Dendritic cell treated with granulocyte-macrophage colony-stimulating factor and Interleukin-4, amounts not matched to agents 40 ng/mL and 50 ng/mL, for 4 days (primary cell): ENCODE results near the gene XPC.
A peak's percentile ranks its signal among the peaks of the same experiment; 100 is the strongest.
"Not testable (repeated sequence)": the region's sequence is repeated elsewhere in the genome, so short reads cannot be mapped to it uniquely, and the experiment has no call there.

Experiments
- H3K27ac Mint-ChIP-seq: one replicate; pipeline ENCODE4 v1.8.0; 2022; ENCODE audit warnings: mild to moderate bottlenecking, mixed read lengths
- H3K27me3 Mint-ChIP-seq: one replicate; pipeline ENCODE4 v1.8.0; 2022; ENCODE audit warnings: mild to moderate bottlenecking, mixed read lengths
- H3K36me3 Mint-ChIP-seq: one replicate; pipeline ENCODE4 v1.8.0; 2022; ENCODE audit warnings: low read depth, mixed read lengths
- H3K4me1 Mint-ChIP-seq: one replicate; pipeline ENCODE4 v1.8.0; 2022; ENCODE audit warnings: low read depth, mixed read lengths
- H3K4me3 Mint-ChIP-seq: one replicate; pipeline ENCODE4 v1.8.0; 2022; ENCODE audit warnings: mild to moderate bottlenecking, moderate library complexity, mixed read lengths
- H3K9me3 Mint-ChIP-seq: one replicate; pipeline ENCODE4 v1.8.0; 2022; ENCODE audit warnings: mixed read lengths
- intact Hi-C: fragments of 100-400 bp; cut with micrococcal nuclease; formaldehyde crosslinking; loops from one replicate; pipeline ENCODE4 v1.15.0; 2022

XPC gene

GRCh38 chr3:14126017-14126886, 52.1 kb downstream of the XPC start:
- Mint-ChIP-seq H3K27me3 (no peaks in the 10 kb centered on the region), H3K4me1 (peaks cover 59% of the 10 kb centered on the region)

DNA sequence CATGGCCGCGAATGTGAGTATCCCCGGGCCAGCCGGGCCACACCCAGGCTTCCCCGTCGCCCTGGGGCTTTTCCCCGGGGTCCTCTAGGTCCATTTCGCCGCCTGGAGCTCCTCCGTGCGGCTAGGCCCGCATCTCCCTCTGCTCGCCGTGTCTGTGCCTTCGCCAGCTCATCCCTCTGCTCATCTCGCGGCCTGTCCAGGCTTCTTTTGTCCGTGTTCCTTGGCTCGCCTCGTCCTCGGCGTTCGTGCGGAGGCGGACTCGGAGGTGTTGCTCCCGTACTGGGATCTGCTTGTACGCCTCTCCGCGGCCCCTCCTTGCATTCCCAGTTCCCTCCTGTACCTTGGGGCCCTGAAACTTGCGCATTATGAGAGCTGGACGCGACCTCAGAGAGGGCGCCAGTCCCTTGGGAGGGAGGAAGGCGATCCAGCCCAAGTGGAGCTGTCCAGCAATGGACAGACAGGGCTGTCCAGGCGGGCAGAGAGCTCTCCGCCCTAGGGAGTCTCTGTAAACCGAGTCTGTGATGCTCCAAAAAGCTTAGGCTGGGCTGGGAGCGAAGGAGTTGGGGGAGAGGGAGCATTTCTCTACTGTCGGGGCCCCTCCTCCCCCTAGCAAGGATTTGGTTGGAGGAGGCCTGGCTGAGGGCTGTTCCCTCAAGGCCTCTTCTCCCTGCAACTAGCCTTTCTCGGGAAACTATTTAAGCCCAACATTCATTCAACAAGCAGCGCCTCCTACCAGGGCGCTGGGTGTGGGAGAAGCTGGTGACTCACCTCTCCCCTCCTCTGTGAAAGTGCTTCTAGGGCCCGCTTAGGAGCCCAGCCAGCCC, 53.0 kb downstream of the XPC start:
- H3K4me3 Mint-ChIP-seq, result peak overlapping the region; percentile 99
- no peaks in the 10 kb centered on the region for H3K9me3 Mint-ChIP-seq
- H3K27me3 Mint-ChIP-seq, result no peaks in the 10 kb centered on the region
- intact Hi-C loops, result loop anchor here (1.0 to 10.0 kb wide), 3 partner anchors 19 to 525 kb away; partner anchors contain the start of gene CCDC174
- H3K27ac Mint-ChIP-seq, result peak overlapping the region; percentile 97
- H3K4me1 Mint-ChIP-seq, result peaks cover 61% of the 10 kb centered on the region
- peaks cover 70% of the 10 kb centered on the region for H3K36me3 Mint-ChIP-seq

More at GRCh38 chr3:14126017-14126886, 52.1 kb downstream of the XPC start:
- peak overlapping the region; percentile 97 for H3K27ac Mint-ChIP-seq
- H3K4me3 Mint-ChIP-seq, result peak overlapping the region; percentile 99
- H3K36me3 Mint-ChIP-seq, result peaks cover 70% of the 10 kb centered on the region
- intact Hi-C loops, result loop anchor here (10.0 kb wide), 1 partner anchor 231 kb away; no protein-coding TSS in a partner anchor
- no peaks in the 10 kb centered on the region for H3K9me3 Mint-ChIP-seq

DNA sequence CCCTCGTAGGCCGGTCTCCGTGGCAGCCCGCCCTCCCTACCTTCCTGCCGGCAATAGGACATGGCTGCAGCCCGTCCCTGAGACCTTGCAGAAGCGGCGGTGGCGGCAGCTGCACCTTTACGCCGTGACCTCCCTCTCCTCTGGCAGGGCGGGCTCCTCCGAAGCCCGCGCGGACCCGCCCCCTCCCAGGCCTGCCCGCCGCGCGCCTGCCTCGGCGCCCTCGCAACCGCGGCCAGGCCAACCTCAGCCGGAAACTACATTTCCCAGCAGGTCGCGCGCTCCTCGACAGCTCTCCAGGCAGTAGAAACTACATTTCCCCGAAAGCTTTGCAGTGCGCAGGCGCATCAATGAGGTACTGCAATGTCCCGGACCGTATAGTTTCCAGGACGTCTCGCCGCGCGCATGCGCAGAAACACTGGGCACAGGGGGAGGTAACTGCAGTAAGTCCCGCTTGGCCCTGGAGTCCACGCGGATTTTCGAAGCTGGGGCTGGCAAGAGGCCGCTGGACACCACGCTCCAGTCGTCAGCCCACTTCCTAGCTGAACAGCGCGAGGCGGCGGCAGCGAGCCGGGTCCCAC, 53.7 kb downstream of the XPC start, which contains the start of the genes CHCHD4 and TMEM43:
CHCHD4 (minus strand) TSS at position 256 of the 578 bp plus-strand sequence; CDS start at position 62, 194 bp downstream.
TMEM43 (plus strand) TSS at position 438 of the 578 bp plus-strand sequence. CDS start 142 bp downstream, outside the sequence.
- Mint-ChIP-seq H3K27me3 (no peaks in the 10 kb centered on the region), H3K9me3 (no peaks in the 10 kb centered on the region), H3K4me1 (peaks cover 68% of the 10 kb centered on the region), H3K27ac (peak within 1 kb of the TSS; percentile 97), H3K4me3 (peak within 1 kb of the TSS; percentile 99), H3K36me3 (peaks cover 70% of the 10 kb centered on the region)
- intact Hi-C loops, result loop anchor here (1.0 to 10.0 kb wide), 6 partner anchors 20 to 823 kb away; partner anchors contain the start of genes CCDC174, LSM3, NR2C2 and XPC

DNA sequence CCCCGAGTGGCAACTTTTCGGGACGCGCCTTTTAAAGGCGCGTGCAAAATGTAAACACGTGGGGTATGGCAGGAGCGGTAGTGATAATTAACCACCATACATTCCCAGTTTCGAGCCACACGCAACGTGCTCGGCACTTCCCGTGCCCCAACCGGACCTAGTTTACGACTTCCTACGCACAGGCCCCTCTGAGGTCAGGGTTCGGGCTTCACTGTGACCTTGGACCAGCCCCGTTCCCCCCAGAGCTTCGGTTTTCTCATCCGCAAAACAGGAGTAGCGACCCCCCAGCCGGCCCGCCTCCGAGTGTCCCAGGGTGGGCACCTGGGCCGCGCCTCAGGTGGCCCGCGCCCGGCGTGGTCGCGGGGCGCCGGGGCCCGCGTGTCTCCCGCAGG, 54.2 kb downstream of the XPC start:
- intact Hi-C loops, result loop anchor here (1.0 to 10.0 kb wide), 5 partner anchors 33 to 823 kb away; partner anchors contain the start of genes CCDC174, LSM3, NR2C2 and XPC
- peaks cover 67% of the 10 kb centered on the region for H3K36me3 Mint-ChIP-seq

DNA sequence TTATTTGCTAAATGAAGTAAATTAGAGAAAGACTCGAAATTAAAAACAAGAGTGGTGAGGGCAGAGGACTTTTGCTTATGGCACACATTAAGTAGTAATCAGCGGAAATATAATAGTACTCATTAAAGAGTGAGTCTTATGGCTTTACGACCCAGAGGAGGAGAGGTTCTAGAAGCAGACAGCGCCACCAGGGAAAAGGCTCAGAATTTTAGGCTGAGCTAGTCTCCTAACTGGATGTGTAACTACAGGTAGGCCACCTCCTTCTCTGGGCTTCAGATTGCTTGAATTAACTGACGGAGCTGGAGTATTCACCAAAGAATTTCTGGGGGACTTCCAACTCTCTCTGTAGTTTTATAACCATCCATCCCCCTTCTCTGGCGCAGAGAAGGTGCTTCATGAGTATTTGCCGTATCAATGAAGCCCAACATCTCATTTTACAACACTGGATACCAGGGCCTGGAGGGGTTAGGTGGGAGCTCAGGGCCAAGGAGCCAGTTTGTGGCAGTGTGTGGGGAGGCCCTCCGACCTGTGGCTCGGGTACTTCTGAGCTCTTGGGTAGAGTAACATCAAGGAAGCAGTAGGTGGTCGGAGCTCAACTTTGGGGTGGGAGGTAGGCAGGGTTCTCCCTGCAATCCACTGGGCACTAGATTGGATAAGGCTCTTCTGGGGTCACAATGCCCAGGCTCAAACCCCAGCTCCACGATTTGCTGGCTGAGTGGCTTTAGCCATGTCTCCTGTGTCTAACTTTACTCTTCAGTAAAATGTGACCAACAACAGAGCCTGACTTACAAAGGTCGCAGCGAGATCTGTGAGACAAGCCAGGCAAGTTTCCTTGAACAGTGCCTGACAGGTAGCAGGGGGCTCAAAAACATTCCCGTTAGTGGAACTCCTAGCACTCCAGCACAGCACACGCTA, 54.8 kb downstream of the XPC start:
- peak overlapping the region; percentile 97 for H3K27ac Mint-ChIP-seq
- H3K4me1 Mint-ChIP-seq, result peaks cover 69% of the 10 kb centered on the region
- no peaks in the 10 kb centered on the region for H3K27me3 Mint-ChIP-seq
- H3K4me3 Mint-ChIP-seq, result peak overlapping the region; percentile 99
- H3K9me3 Mint-ChIP-seq, result no peaks in the 10 kb centered on the region
- intact Hi-C loops, result loop anchor here (1.0 to 10.0 kb wide), 5 partner anchors 34 to 824 kb away; partner anchors contain the start of genes CCDC174, LSM3, NR2C2 and XPC
- H3K36me3 Mint-ChIP-seq, result peaks cover 61% of the 10 kb centered on the region

More for the DNA sequence above, 54.2 kb downstream of the XPC start:
- H3K9me3 Mint-ChIP-seq, result no peaks in the 10 kb centered on the region
- H3K27ac Mint-ChIP-seq, result peak overlapping the region; percentile 97
- peaks cover 70% of the 10 kb centered on the region for H3K4me1 Mint-ChIP-seq
- H3K4me3 Mint-ChIP-seq, result peak overlapping the region; percentile 99
- H3K27me3 Mint-ChIP-seq, result no peaks in the 10 kb centered on the region

DNA sequence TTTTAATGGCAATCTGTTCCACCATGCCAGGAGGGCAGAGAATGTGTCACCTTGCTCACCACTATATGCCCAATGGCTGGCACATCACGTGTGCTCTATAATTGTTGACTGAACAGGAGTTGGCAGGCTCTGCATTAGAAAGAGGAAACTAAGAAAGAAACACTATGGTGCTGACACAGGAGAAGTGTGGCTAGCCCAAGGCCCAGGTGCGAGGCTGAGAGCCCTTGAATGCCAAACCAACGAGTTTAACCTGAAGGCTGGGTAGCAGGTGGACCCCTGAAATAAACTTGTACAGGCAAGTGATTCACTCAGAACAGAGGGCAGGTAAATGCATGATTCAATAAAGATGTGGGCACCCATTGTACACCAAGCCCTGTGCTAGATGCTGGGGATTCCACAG, 56.1 kb downstream of the XPC start:
- H3K9me3 Mint-ChIP-seq, result no peaks in the 10 kb centered on the region
- H3K27ac Mint-ChIP-seq, result peak overlapping the region; percentile 9
- no peak overlapping the region for H3K4me3 Mint-ChIP-seq
- intact Hi-C loops, result loop anchor here (5.0 to 10.0 kb wide), 3 partner anchors 35 to 825 kb away; partner anchors contain the start of gene NR2C2
- peaks cover 59% of the 10 kb centered on the region for H3K36me3 Mint-ChIP-seq
- H3K4me1 Mint-ChIP-seq, result peaks cover 57% of the 10 kb centered on the region
- no peaks in the 10 kb centered on the region for H3K27me3 Mint-ChIP-seq

DNA sequence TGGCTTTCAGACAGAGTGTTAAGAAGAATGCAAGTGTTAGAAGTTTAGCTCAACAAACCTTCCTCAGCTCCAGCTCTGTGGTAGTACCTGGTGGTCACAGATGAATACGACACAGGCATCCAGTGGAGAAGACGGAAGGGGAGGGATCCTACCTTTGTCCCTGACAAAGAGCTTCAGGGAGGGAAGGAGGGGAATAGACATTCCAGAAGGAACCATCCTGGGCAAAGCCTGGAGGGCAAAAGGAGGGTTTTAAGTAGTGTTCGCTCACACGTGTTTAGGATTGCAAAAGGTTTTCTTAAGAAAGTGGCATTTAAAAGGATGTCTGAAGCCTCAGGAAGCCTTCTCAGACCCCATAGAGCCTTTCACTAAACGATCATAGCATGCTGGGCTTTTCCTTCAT, 56.5 kb downstream of the XPC start:
- Mint-ChIP-seq H3K4me3 (no peak overlapping the region), H3K36me3 (peaks cover 61% of the 10 kb centered on the region)
- intact Hi-C loops, result loop anchor here (5.0 to 10.0 kb wide), 3 partner anchors 35 to 825 kb away; partner anchors contain the start of gene NR2C2

GRCh38 chr3:14120921-14121448, 57.4 kb downstream of the XPC start:
- intact Hi-C loops, result loop anchor here (5.0 to 10.0 kb wide), 3 partner anchors 36 to 826 kb away; partner anchors contain the start of gene NR2C2
- not testable (repeated sequence) for H3K27ac Mint-ChIP-seq, H3K9me3 Mint-ChIP-seq, H3K4me3 Mint-ChIP-seq, H3K27me3 Mint-ChIP-seq
- Mint-ChIP-seq H3K36me3 (peaks cover 70% of the 10 kb centered on the region), H3K4me1 (peaks cover 44% of the 10 kb centered on the region)

More for the DNA sequence above, 56.5 kb downstream of the XPC start:
- Mint-ChIP-seq H3K27me3 (no peaks in the 10 kb centered on the region), H3K27ac (no peak overlapping the region), H3K4me1 (peaks cover 52% of the 10 kb centered on the region), H3K9me3 (no peaks in the 10 kb centered on the region)

GRCh38 chr3:14120111-14120920, 58.1 kb downstream of the XPC start:
- Mint-ChIP-seq H3K9me3 (no peaks in the 10 kb centered on the region), H3K4me3 (no peak overlapping the region), H3K4me1 (peaks cover 37% of the 10 kb centered on the region), H3K36me3 (peaks cover 72% of the 10 kb centered on the region), H3K27me3 (no peaks in the 10 kb centered on the region), H3K27ac (no peak overlapping the region)
- intact Hi-C loops, result loop anchor here (5.0 to 10.0 kb wide), 3 partner anchors 37 to 827 kb away; partner anchors contain the start of gene NR2C2

- H3K27me3 Mint-ChIP-seq, result no peaks in the 10 kb centered on the region
- no peak overlapping the region for H3K27ac Mint-ChIP-seq
- intact Hi-C loops, result loop anchor here (5.0 to 10.0 kb wide), 3 partner anchors 38 to 828 kb away; partner anchors contain the start of gene NR2C2
- peaks cover 36% of the 10 kb centered on the region for H3K4me1 Mint-ChIP-seq
- H3K4me3 Mint-ChIP-seq, result no peak overlapping the region
- no peaks in the 10 kb centered on the region for H3K9me3 Mint-ChIP-seq
- peaks cover 72% of the 10 kb centered on the region for H3K36me3 Mint-ChIP-seq
These were observed 58.8 kb downstream of the XPC start for GRCh38 chr3:14119651-14120050.
